Measurements from ENCODE around the gene MRPL28.
"Not testable (repeated sequence)": the region's sequence is repeated elsewhere in the genome, so short reads cannot be mapped to it uniquely, and the experiment has no call there.

The MRPL28 gene

GRCh38 chr16:370443-370842, at the start of gene MRPL28:
Gene MRPL28 (minus strand): TSS chr16:370538. CDS start chr16:370218, 320 bp downstream.
- DNase-seq (ENCODE audit: low spot score), result peak; percentile 98

DNA sequence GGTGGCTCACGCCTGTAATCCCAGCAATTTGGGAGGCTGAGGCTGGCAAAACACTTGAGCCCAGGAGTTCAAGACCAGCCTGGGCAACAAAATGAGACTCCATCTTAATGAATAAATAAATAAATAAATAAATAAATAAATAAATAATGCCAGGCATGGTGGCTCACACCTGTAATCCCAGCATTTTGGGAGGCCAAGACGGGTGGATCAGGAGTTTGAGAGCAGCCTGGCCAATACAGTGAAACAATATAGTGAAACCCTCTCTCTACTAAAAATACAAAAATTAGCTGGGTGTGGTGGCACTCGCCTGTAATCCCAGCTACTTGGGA, 44.8 kb upstream of the MRPL28 start:
- DNase-seq (ENCODE audit: low spot score), result not testable (repeated sequence)

GRCh38 chr16:414395-415169, 44.2 kb upstream of the MRPL28 start:
- DNase-seq (ENCODE audit: low spot score), result no peak

DNA sequence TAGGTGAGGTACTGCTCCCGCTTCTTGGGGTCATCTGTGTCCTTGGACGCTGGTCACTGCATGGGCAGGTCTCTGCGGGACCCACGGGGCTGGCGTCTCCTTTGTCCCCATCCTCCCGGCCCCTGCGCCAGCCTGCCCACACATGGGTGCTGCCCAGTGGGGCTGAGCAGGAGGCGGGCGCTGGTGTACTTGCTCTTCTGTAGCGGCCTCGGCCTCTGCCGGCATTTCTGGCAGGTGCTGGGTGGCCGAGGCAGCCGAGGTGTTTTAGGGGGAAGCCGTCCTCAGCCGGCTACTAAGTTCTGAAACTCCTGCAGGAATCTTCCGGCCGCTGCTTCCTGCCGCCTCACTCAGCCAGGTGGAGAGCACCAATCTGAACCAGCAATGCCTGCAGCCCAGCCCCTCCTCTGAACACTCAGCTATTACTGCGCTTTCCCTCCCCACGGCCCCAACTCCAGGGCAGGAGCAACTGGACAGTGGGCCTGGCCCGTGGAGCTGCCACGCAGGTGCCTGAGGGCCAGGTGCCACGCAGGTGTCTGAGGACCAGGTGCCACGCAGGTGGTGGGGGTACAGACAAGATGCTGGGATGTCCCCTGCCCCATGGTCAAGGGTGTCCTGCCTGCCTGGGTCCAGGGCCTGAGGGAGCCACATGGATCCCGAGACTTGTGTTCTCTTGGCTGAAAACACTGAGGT, 41.4 kb upstream of the MRPL28 start:
- no peak for DNase-seq (ENCODE audit: low spot score)

DNA sequence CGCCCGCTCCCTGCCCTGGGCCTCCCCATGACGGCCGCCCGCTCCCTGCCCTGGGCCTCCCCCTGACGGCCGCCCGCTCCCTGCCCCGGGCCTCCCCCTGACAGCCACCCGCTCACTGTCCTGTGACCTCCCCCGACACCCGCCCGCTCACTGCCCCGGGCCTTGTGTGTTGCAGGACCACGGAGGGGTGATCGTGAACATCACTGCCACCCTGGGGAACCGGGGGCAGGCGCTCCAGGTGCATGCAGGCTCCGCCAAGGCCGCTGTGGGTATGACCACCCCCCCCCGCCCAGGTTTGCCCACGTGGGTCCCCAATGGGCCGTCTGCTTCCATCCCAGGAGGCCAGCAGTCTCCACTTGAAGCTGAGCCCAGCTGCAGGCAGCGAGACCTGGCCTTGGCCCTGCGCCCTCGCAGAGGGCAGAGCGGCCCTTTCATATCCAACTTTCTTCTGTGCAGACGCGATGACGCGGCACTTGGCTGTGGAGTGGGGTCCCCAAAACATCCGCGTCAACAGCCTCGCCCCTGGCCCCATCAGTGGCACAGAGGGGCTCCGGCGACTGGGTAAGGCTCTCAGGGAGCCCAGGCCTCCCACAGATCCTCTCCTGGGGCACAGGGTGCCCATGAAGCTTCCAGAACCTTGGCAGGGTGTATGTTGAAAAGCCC, 40.3 kb upstream of the MRPL28 start:
- no peak for DNase-seq (ENCODE audit: low spot score)

DNA sequence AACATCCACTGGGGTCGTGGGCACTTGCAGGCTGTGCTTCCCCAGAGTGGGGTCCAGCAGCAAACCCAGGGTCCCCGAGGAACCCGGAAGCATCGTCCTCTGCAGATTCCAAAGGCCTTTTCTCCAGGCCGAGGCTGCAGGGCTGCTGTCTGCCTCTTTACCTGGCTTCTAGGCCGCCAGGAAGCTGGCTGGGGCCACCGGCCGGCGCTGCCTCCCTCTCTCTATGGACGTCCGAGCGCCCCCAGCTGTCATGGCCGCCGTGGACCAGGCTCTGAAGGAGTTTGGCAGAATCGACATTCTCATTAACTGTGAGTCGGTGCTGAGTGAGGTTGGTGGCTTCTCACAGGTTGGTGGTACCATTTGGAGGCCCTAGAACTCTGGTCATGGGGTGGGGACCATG, 36.9 kb upstream of the MRPL28 start:
- DNase-seq (ENCODE audit: low spot score), result no peak

GRCh38 chr16:405548-406506, 35.5 kb upstream of the MRPL28 start:
- no peak for DNase-seq (ENCODE audit: low spot score)

- DNase-seq (ENCODE audit: low spot score), result no peak
Measured at GRCh38 chr16:404971-405486, 34.7 kb upstream of the MRPL28 start.

DNA sequence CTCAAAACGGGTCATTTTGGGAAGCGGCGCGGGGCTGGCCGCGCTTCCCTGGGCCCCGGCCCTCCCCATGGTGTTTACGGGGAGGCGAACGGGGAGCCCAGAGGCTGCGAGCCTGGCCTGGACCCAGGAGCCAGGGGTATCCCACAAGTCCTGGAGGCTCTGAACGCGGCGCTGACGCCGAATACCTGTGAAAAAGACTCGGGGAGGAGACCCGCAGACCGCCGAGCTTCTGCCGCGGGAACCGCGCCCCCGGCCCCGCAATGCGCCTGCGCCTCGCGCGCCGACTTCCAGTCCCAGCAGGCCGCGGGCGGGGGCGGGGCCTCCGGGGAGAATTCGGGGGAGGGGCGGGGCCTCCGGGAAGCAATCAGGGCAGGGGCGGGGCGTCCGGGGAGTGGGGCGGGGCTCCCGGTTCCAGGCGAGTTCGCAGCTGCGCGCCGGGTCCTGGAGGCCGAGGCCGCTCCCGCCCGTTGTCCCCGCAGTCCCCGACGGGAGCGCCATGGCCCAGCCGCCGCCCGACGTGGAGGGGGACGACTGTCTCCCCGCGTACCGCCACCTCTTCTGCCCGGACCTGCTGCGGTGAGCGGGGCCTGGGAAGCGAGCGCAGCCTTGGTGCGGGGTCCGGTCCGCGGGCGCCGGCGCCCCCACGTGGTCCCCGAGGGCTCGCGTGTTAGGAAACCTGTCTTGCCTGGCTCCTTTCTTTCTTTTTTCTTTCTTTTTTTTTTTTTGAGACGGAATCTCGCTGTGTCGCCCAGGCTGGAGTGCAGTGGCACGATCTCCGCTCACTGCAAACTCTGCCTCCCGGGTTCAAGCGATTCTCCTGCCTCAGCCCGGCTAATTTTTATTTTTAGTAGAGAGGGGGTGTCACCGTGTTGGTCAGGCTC, 31.4 kb upstream of the MRPL28 start, which contains the start of gene DECR2:
DECR2 (plus strand) TSS at position 418 of the 881 bp plus-strand sequence; CDS start at position 497, 79 bp downstream.
- DNase-seq (ENCODE audit: low spot score), result peak; percentile 92

DNA sequence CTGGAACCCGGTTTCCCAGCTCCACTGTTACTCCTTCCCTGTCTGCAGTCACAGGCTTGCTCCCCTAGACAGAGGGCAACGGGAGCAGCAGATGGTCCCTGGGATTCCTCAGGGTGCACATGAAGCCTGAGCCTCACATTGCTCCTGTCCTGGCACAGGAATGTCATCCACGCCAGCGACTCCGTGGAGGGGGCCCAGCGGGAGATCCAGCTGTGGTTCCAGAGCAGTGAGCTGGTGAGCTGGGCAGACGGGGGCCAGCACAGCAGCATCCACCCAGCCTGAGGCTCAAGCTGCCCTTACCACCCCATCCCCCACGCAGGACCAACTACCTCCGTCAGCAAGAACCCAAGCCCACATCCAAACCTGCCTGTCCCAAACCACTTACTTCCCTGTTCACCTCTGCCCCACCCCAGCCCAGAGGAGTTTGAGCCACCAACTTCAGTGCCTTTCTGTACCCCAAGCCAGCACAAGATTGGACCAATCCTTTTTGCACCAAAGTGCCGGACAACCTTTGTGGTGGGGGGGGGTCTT, 29.8 kb upstream of the MRPL28 start:
- no peak for DNase-seq (ENCODE audit: low spot score)

DNA sequence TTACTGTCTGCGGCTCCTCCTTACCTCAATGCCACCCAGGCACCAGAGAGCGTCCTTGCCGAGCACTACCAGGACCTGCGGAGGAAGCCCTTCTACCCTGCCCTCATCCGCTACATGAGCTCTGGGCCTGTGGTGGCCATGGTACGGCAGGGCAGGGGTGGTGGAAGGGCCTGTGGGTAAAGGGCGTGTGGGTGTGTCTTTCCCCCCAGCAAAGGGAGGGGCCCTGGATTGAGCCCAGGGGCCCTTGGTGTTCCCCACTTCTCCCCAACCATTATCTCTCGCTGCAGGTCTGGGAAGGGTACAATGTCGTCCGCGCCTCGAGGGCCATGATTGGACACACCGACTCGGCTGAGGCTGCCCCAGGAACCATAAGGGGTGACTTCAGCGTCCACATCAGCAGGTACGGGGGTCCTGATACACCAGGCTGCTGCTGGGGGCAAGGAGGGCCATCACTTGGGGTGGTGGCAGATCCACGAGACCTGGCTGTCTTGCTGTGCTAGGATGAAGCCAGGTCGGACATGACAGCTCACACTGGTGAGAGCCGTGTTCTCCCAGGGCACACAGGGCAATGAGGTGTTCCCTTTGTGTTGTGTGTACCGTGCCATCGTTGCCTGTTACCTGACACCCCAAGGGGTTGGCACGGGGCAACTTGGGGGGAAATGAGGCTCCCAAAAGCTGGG, 29.1 kb upstream of the MRPL28 start:
- DNase-seq (ENCODE audit: low spot score), result no peak

DNA sequence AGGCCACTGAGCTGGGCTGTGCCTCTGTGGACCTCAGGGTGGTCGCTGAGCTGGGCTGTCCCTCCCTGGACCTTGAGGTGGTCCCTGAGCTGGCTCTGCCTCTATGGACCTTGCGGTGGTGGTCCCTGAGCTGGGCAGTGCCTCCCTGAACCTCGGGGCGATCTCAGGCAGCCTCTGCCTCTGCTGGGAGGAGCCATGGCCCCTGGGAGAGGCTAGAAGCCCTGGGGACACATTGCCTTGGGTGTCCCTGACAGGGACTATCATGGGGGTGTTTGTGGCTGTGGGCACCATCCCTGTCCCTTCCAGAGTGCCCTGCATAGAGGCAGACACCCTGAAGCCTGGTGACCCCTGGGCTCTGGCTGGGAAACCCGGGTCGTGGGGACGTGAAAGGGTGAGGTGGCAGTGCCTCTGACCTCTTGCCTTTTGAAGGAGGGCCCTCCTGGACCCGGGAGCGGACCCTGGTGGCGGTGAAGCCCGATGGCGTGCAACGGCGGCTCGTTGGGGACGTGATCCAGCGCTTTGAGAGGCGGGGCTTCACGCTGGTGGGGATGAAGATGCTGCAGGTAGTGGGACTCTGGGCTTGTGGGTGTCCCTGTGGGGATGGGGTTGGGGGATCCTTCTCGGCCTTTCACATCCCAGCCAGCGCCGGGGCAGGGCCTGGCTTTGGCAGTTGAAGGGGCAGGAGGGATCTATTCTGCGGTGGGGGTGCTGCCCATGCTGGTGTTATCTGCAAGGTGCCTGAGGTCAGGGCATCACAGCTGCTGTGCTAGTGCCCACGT, 28.4 kb upstream of the MRPL28 start:
- no peak for DNase-seq (ENCODE audit: low spot score)

GRCh38 chr16:397736-398332, 27.5 kb upstream of the MRPL28 start:
- no peak for DNase-seq (ENCODE audit: low spot score)

DNA sequence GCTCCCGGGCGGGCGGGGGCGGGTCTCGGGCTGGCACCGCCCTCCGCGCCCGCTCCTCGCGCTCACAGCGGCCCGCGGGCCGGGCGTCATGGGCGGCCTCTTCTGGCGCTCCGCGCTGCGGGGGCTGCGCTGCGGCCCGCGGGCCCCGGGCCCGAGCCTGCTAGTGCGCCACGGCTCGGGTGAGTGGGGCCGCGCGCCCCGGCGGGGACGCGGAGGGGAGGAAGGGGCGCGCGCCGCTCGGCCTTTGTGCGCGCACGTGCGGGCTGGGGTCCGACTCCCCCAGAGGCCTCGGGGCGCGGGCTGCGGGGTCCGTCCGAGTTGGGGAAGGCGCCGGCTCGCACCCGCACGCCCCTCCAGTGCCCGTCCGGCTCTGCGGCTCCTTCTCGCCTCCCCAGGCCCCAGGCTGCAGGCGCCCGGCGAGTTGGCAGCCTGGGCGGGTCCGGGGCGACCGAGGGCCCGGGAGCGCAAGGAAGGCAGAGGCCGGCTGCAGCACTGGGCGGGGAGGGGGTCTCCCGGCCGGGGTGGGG, 26.9 kb upstream of the MRPL28 start, which contains the start of gene NME4:
NME4 (plus strand) TSS at position 65 of the 527 bp plus-strand sequence; CDS start at position 89, 24 bp downstream.
- no peak for DNase-seq (ENCODE audit: low spot score)

DNA sequence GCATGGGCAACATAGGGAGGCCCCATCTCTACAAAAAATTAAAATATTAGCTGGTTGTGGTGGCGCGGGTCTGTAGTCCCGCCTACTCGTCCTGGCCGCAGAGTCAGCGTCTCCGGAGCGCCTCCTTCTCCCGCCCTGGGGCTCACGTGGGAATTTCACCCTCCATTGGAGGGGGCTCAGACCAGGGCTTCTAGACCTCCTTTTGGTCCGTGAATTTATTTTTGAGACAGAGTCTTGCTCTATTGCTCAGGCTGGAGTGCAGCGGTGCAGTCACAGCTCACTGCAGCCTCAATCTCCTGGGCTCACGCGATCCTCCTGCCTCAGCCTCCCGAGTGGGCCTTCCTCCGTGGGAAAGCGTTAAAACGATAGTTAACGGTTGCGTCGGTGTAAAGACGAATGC, 26.3 kb upstream of the MRPL28 start:
- DNase-seq (ENCODE audit: low spot score), result peak; percentile 90

DNA sequence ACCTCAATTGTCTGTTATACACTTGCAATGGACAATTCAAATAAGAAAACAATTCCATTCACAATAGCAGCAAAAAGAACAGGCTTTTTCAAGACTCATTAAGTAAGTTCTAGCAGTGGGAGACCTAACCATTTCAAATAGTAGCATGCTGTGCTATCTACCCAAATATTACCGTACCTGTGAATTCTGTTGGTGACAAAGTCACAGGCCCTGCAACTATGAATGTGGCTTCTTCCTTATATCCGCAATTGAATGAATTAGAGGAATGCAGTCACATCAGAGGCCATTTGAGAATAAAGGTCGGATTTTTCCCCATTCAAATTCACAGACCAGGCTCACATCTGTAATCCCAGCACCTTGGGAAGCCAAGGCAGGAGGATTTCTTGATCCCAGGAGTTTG, 25.9 kb upstream of the MRPL28 start:
- DNase-seq (ENCODE audit: low spot score), result no peak

GRCh38 chr16:392450-393030, 22.2 kb upstream of the MRPL28 start:
- DNase-seq (ENCODE audit: low spot score), result no peak

DNA sequence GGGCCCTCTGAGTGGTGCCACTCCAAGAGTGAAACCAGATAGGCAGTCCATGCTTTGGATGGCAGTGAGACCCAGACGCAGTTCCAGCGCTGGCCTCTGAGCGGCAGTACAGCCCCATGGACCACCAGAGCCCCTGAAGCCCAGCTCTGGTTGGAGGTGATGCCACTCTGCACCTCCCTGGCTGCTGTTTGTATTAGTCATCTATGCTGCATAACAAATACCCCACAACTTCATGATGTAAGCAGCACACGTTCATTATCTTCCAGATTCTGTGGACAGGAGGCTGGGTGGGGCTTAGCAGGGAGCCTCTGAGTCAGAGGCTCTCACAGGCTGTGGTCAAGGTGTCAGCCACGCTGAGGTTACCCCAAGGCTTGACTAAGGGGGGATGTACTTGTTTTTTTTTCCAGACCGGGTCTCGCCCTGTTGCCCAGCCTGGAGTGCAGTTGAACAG, 21.6 kb upstream of the MRPL28 start:
- DNase-seq (ENCODE audit: low spot score), result peak; percentile 75
